Natural killer cell (primary cell): ENCODE results near the gene ATP5F1D. TPM values are rescaled to one million over a fixed set of nuclear protein-coding genes. Genes with fewer than 3 reads are reported as not detected.

Source experiments
- ATAC-seq, 3 donors: fragments of 150-1000 bp in 2 of 3; fragments of 200-7000 bp in 1 of 3; cut with Tn5 transposase; 1 replicate in 1 of 3; 2 replicates in 2 of 3; pipeline ENCODE4 v1.10.0; 2021; ENCODE audit warnings: mild to moderate bottlenecking in 2 of 3, moderate library complexity in 2 of 3
- DNase-seq, 2 donors: peaks; one replicate each; pipeline versions ENCODE4 v3.0.0 to v3.0.0-alpha.2; 2013 to 2021; ENCODE audit warnings: mixed read lengths in 1 of 2
- H3K27ac ChIP-seq: one replicate; pipeline ENCODE4 v1.5.1; 2013; ENCODE audit warnings: mild to moderate bottlenecking, low read length
- H3K27me3 ChIP-seq: one replicate; pipeline ENCODE4 v1.6.1; 2013; ENCODE audit warnings: low read length; ENCODE audit not compliant: control insufficient read depth, insufficient read depth
- H3K36me3 ChIP-seq: one replicate; pipeline ENCODE4 v1.6.1; 2013; ENCODE audit warnings: low read length; ENCODE audit not compliant: control insufficient read depth, insufficient read depth
- H3K4me1 ChIP-seq: one replicate; pipeline ENCODE4 v1.6.1; 2013; ENCODE audit warnings: low read length; ENCODE audit not compliant: control insufficient read depth, insufficient read depth
- H3K4me3 ChIP-seq: one replicate; pipeline ENCODE4 v1.5.1; 2013; ENCODE audit warnings: low read length
- H3K9me3 ChIP-seq: one replicate; pipeline ENCODE4 v1.6.1; 2013; ENCODE audit warnings: low read length; ENCODE audit not compliant: control insufficient read depth, insufficient read depth
- H3K27ac Mint-ChIP-seq, 2 donors: one replicate each; pipeline ENCODE4 v1.8.0; 2022; ENCODE audit warnings: mild to moderate bottlenecking in 2 of 2, mixed read lengths in 2 of 2, moderate library complexity in 1 of 2
- H3K27me3 Mint-ChIP-seq, 2 donors: one replicate each; pipeline ENCODE4 v1.8.0; 2022; ENCODE audit warnings: low read depth in 2 of 2, mixed read lengths in 2 of 2
- H3K36me3 Mint-ChIP-seq: one replicate; pipeline ENCODE4 v1.8.0; 2022; ENCODE audit warnings: mixed read lengths
- H3K4me1 Mint-ChIP-seq, 2 donors: one replicate each; pipeline ENCODE4 v1.8.0; 2022; ENCODE audit warnings: mixed read lengths in 2 of 2
- H3K4me3 Mint-ChIP-seq: one replicate; pipeline ENCODE4 v1.8.0; 2022; ENCODE audit warnings: mild to moderate bottlenecking, moderate library complexity, mixed read lengths
- H3K9me3 Mint-ChIP-seq, 2 donors: one replicate each; pipeline ENCODE4 v1.8.0; 2022; ENCODE audit warnings: mixed read lengths in 2 of 2
- CTCF ChIP-seq: fragments of 200-600 bp; IDR thresholded peaks from one replicate; pipeline ENCODE4 v1.8.0; 2022; ENCODE audit warnings: antibody characterized with exemption
- WGBS: methylation state at CpG from one replicate; pipeline ENCODE4 v1.1.7; 2013; ENCODE audit warnings: missing lambda C conversion rate; ENCODE audit not compliant: insufficient coverage; 5-methylcytosine and 5-hydroxymethylcytosine counted together
- intact Hi-C: fragments of 100-400 bp; cut with micrococcal nuclease; formaldehyde crosslinking; loops from one replicate; pipeline ENCODE4 v1.14.2; 2022
- total RNA-seq, 4 donors: library from RNA; stranded (reverse); fragments of 120-200 nt in 1 of 4; gene quantifications; one replicate each; pipeline versions ENCODE4 v1.2.3 to v1.2.4, GENCODE V29; 2013 to 2022

Gene ATP5F1D
- total RNA-seq, 3 donors from 2014 or later (not counting 1 experiment from before 2014, with no cell fraction given), result 88.6 to 119 (median 104) TPM

DNA sequence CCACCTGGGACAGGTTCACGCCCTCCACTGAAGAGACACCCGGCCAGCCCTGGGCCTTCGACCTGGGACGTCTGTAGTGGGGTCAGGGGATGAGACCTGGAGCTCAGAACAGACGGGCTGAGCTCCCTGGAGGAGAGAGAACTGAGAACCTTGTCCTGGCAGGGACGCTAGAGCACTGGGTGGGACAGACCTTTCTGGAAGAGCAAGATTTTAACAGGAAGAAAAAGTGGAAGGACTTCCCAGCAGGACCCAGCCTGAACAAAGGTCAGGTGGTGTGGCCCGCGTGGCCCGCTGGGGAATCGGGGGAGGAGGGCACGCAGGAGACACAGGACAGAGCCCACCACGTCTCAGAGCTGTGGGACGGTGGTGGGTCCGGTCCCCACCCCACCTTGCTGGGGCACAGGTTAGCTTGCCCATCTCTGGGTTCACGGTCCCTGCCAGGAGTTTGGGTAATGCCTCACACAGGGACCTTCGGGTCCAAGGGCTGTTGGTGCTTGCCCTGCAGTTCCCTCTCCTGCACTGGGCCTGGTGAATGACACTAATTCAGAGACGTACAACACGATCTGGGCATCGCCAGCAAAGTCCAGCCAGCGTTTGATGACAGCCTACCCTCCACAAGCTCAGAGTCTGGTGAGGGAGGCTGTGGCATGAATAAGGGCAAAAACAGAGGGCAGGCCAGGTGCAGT is 42.9 kb downstream of the ATP5F1D start:
- intact Hi-C loops, result no loop called here

DNA sequence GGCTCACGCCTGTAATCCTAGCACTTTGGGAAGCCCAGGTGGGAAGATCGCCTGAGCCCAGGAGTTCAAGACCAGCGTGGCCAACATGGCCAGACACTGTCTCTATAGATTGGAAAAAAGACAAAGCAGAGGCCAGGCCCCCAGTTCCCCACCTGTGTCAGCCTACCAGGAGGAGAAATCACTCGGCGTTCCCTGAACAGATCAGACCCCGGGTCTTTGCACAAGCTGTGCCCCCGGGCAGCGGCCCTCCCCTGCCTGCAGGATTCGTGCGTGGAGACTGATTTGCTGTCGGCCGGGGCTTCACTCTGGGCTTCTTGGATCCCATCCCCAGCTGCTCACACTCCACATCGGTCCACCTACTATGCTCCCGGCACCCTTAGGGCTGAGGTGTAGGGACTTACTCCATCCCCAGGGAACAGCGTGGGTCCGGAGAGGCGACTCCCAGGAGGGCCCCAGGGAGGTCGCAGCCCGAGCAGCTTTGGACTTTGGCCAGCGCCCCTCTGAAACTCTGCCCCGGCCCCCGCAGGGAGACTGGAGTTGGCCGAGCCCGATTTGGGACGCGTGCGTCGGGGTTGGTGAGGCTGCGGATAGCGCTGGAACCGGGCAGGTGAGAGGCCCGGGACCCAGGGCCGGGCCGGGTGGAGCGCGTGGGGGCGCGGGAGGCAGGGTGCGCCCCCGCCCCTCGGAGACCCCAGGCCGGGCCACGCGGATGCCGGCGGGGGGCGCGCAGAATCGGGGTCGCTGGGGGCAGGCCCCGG is 43.6 kb downstream of the ATP5F1D start:
- H3K27me3 Mint-ChIP-seq, result peaks cover 12 to 27% of the 10 kb centered on the region in 2 donors
- peaks cover 22% of the 10 kb centered on the region for H3K27me3 ChIP-seq
- no peak for TF ChIP-seq CTCF

More for the DNA sequence above, 42.9 kb downstream of the ATP5F1D start:
- H3K9me3 ChIP-seq, result no peaks in the 10 kb centered on the region
- Mint-ChIP-seq H3K4me1 (peaks cover 8 to 26% of the 10 kb centered on the region in 2 donors), H3K27me3 (peaks cover 12 to 22% of the 10 kb centered on the region in 2 donors), H3K4me3 (peak overlapping the region; percentile 59), H3K27ac (no peak overlapping the region), H3K36me3 (no peaks in the 10 kb centered on the region), H3K9me3 (no peaks in the 10 kb centered on the region)
- no peak for DNase-seq
- no peaks in the 10 kb centered on the region for H3K36me3 ChIP-seq
- TF ChIP-seq CTCF, result no peak
- ATAC-seq, result no peak
- H3K4me3 ChIP-seq, result no peak overlapping the region
- H3K27me3 ChIP-seq, result peaks cover 22% of the 10 kb centered on the region
- 82% methylated on average over 20 of the region's 20 CpGs for WGBS
- no peak overlapping the region for H3K27ac ChIP-seq
- peaks cover 16% of the 10 kb centered on the region for H3K4me1 ChIP-seq

DNA sequence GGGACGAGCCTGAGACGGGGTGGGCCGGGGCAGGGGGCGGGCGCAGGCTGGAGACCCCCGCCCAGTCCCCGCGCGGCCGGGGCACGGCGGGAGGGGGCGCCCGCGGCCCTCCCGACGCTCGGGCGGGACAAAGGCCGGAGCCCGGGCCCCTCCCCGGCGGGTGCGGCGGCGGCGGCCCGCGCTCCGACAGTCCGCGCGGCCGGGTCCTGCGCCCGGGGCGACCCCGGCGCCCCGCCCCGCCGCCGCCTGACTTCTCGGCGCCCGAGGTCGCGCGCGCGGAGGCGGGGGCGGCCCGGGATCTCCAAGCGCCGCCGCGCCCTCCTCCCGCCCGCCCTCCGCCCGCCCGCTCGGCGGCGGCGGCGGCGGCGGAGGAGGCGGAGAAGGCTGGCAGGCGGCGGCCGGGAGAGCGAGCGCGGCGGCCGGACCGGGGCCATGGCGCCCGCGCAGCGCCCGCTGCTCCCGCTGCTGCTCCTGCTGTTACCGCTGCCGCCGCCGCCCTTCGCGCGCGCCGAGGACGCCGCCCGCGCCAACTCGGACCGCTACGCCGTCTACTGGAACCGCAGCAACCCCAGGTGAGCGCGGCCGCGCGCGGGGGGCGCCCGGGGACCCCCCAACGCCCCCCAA is 44.3 kb downstream of the ATP5F1D start, which contains the start of gene EFNA2:
Gene EFNA2, plus strand, starts transcription at position 137 of the 624 bp plus-strand sequence. Its CDS starts 296 bp downstream, at position 433.
- DNase-seq (no peak), ATAC-seq (peak in 2 of 3 donors; percentile 24 to 44)
- Histone ChIP-seq H3K4me3 (no peak within 1 kb of the TSS), H3K36me3 (no peaks in the 10 kb centered on the region), H3K27ac (no peak within 1 kb of the TSS), H3K4me1 (peaks cover 10% of the 10 kb centered on the region), H3K27me3 (peaks cover 22% of the 10 kb centered on the region), H3K9me3 (no peaks in the 10 kb centered on the region)
- intact Hi-C loops, result no loop called here
- Mint-ChIP-seq H3K4me1 (peaks cover 0 to 14% of the 10 kb centered on the region in 2 donors), H3K27me3 (peaks cover 12 to 27% of the 10 kb centered on the region in 2 donors), H3K27ac (no peak within 1 kb of the TSS), H3K4me3 (peak within 1 kb of the TSS; percentile 64), H3K9me3 (no peaks in the 10 kb centered on the region), H3K36me3 (no peaks in the 10 kb centered on the region)
- under 1% methylated on average over 113 of the region's 113 CpGs for WGBS
- TF ChIP-seq CTCF, result no peak

More for the DNA sequence above, 43.6 kb downstream of the ATP5F1D start:
- no peak overlapping the region for H3K27ac Mint-ChIP-seq
- Histone ChIP-seq H3K4me1 (peaks cover 10% of the 10 kb centered on the region), H3K27ac (no peak overlapping the region), H3K4me3 (no peak overlapping the region), H3K9me3 (no peaks in the 10 kb centered on the region), H3K36me3 (no peaks in the 10 kb centered on the region)
- H3K36me3 Mint-ChIP-seq, result no peaks in the 10 kb centered on the region
- WGBS, result 20% methylated on average over 51 of the region's 51 CpGs
- H3K9me3 Mint-ChIP-seq, result no peaks in the 10 kb centered on the region
- DNase-seq (no peak), ATAC-seq (no peak)
- peaks cover 2 to 19% of the 10 kb centered on the region in 2 donors for H3K4me1 Mint-ChIP-seq
- intact Hi-C loops, result no loop called here
- H3K4me3 Mint-ChIP-seq, result peak overlapping the region; percentile 52
